HUES48 (cell line): ENCODE results near the gene TANGO2.

Experiments
- H3K27ac ChIP-seq: one replicate; pipeline ENCODE4 v1.7.0; 2013; ENCODE audit warnings: low read depth, low read length, inconsistent platforms
- H3K27me3 ChIP-seq: 2 replicates; pipeline ENCODE4 v1.6.1; 2013; ENCODE audit warnings: mild to moderate bottlenecking, low read length; ENCODE audit not compliant: control insufficient read depth, insufficient read depth
- H3K36me3 ChIP-seq: 2 replicates; pipeline ENCODE4 v1.6.1; 2013; ENCODE audit warnings: low read length; ENCODE audit not compliant: control insufficient read depth, insufficient read depth
- H3K4me1 ChIP-seq: 2 replicates; pipeline ENCODE4 v1.6.1; 2013; ENCODE audit warnings: mild to moderate bottlenecking, low read length; ENCODE audit not compliant: control insufficient read depth, insufficient read depth
- H3K4me3 ChIP-seq: 2 replicates; pipeline ENCODE4 v1.5.1; 2013; ENCODE audit warnings: mild to moderate bottlenecking, low read depth, low read length
- H3K9ac ChIP-seq: 2 replicates; pipeline ENCODE4 v1.6.1; 2013; ENCODE audit warnings: mild to moderate bottlenecking, low read depth, low read length, moderate library complexity
- H3K9me3 ChIP-seq: 2 replicates; pipeline ENCODE4 v1.6.1; 2013; ENCODE audit warnings: low read length; ENCODE audit not compliant: control insufficient read depth, insufficient read depth

TANGO2 gene

DNA sequence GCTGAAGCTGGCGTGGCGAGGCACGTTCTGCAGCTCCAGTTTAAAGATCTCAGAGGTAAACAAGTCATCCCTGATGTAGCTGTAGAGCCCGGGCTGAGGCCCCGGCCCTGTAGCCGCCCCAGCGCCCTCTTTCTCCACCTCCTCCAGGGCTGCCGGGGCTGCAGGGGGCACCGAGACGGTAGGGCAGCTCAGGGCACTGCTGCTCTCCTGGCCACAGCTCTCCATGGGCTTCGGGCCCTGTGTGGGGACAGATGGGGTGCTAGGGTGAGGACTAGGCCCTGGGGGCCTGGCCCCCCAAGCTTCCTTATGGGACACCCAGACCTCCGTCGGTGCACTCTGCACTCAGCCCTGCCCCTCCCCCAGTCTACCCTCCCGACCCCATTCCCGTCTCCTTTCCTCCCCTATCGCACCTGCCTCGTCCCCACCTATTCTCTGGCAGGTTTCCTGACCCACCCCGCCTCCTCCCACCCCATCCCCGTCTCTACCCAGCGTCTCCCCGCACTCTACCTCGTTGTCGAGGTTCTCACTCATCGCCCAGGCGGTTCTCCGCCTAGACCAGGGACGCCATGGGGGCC lies 95.6 kb downstream of the TANGO2 start:
- Histone ChIP-seq H3K27me3 (no peaks in the 10 kb centered on the region), H3K4me3 (peak overlapping the region; percentile 98), H3K27ac (peak overlapping the region; percentile 87), H3K9me3 (no peaks in the 10 kb centered on the region), H3K4me1 (0 out of 2 replicates have a peak, but pooled peaks cover 7% of the 10 kb centered on the region), H3K9ac (peak overlapping the region; percentile 83), H3K36me3 (peaks cover 78% of the 10 kb centered on the region)
